Activated CD4-positive, CD25-positive, alpha-beta regulatory T cell (primary cell): ENCODE data around the gene SSC4D.
"Not testable (repeated sequence)": the region's sequence is repeated elsewhere in the genome, so short reads cannot be mapped to it uniquely, and the experiment has no call there.

Source experiments
- DNase-seq, 4 experiments: peaks; one replicate each; lab custom pipeline; 2025; lab: John Stamatoyannopoulos, UW

SSC4D gene

GRCh38 chr7:76383089-76383944 lies 26.2 kb downstream of the SSC4D start:
- DNase-seq, result no peak

GRCh38 chr7:76381814-76382213 lies 27.7 kb downstream of the SSC4D start:
- no peak for DNase-seq

- no peak for DNase-seq
These were observed 28.9 kb downstream of the SSC4D start for GRCh38 chr7:76380623-76380966.

- DNase-seq, result no peak
These were observed 32.1 kb downstream of the SSC4D start for GRCh38 chr7:76377186-76377918.

- DNase-seq, result no peak
These were observed 34.2 kb downstream of the SSC4D start for GRCh38 chr7:76375251-76375650.

- DNase-seq, result no peak
These were observed 36.3 kb downstream of the SSC4D start for GRCh38 chr7:76372984-76373833.

DNA sequence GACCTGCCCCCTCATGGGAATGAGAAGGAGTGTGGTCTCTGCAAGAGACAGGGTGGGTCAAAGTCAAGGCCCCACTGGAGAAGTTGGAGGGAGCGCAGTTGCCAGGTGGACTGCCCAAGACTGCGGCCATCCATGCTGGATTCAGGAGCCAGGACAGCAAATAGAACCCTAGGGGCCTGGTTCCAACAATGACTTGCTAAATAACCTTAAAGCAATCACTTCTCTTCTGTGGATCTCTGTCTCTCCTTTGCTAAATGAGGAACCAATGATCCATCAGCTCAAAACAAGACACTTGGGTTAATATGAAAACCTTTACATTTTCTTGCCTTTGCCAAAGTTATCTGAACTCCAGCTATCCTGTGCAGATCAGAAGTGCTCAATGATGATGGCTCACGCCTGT lies 38.1 kb downstream of the SSC4D start:
- no peak for DNase-seq

- no peak for DNase-seq
These were observed 40.5 kb downstream of the SSC4D start for GRCh38 chr7:76369018-76369417.

DNA sequence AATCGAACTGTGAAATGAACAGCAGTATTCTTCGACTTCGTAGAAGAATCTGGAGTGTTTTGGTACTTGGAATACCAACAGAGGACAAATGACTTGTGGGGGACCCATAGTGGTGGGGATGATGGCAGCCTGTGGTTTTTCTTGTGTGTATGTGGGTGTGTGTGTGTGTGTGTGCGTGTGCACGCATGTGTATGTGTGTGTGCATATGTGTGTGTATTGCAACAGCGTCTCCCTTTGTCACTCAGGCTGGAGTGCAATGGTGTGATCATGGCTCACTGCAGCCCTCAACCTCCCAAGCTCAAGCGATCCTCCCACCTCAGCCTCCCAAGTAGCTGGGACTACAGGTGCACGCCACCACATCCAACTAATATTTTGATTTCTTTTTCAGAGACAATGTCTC lies 41.3 kb downstream of the SSC4D start:
- DNase-seq, result no peak

- DNase-seq, result no peak
These were observed 45.3 kb downstream of the SSC4D start for GRCh38 chr7:76364198-76364584.

DNA sequence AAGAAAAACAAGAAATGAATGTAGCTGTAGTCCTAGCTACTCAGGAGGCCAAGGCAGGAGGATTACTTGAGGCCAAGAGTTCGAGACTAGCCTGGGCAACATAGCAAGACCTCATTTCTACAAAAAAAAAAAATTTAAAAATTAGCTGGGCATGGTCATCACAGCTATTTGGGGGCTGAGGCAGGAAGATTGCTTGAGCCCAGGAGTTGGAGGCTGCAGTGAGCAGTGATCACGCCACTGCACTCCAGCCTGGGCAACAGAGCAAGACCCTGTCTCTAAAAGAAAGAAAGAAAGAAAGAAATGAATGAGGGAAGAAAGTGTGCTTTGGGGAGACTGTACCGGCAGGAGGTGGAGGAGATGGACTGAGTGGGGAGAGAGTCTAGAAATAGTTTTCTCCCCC lies 45.7 kb downstream of the SSC4D start:
- DNase-seq, result not testable (repeated sequence)

DNA sequence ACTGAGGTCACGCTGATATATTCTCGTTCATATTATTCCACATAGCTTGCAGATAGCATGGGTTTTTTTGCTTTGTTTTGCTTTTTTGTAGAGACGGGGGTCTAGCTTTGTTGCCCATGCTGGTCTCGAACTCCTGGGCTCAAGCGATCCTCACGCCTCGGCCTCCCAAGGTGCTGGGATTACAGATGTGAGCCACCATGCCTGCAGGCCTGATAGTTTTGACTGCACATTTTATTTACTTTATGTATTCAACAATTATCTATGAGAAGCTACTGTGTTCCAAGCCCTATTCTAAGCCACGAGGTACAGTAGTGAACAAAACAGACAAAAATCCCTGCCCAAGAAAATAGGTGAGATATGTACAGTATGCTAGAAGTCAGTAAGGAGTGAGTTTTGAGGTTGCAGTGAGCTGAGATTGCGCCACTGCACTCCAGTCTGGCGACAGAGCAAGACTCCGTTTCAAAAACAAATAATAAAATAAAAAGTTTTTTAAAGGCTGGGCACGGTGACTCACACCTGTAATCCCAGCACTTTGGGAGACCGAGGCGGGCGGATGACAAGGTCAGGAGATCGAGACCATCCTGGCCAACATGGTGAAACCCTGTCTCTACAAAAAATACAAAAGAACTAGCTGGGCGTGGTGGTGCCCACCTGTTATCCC lies 49.4 kb downstream of the SSC4D start:
- DNase-seq, result no peak

DNA sequence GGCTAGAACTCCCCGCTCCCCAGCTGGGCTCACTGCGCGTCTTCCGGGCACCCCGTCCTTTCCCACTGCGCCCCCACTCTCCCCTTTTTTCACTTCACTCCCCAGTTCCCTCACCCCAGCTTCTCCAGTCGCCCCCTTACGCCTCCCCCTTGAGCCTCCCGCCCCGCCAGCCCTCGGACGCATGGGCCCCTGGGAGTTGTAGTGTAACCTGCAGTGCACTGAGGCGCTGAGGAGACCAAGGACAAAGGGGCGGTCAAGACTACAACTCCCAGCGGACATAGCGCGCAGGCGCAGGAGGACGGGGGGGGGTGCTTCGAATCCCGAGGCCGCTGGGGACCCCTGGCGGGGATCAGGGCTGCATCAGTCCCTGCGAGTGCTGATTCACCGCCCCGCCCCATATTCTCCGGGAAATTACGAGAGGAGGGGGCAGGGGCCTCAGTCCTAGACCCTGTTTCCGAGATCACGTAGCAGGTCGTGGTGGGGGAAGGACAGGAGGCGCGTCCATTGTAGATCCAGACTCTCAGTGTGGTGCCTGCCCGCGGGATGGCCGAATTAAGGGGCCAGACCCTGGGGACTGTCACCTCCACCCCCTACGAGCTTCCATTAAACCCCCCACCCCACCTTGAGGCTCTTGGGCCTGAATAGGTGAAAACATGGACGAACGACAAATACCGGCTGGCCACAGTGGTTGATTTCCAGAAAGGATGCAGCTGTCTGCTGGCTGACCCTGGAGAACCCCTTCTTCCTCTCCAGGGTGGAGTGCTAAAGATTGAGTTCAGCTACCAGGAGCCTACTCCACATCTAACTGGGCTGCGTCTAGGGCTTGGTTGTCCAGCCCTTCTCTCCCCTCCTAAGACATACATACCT lies 50.2 kb downstream of the SSC4D start:
- DNase-seq, result peak; percentile 88 to 93 (median 90)

DNA sequence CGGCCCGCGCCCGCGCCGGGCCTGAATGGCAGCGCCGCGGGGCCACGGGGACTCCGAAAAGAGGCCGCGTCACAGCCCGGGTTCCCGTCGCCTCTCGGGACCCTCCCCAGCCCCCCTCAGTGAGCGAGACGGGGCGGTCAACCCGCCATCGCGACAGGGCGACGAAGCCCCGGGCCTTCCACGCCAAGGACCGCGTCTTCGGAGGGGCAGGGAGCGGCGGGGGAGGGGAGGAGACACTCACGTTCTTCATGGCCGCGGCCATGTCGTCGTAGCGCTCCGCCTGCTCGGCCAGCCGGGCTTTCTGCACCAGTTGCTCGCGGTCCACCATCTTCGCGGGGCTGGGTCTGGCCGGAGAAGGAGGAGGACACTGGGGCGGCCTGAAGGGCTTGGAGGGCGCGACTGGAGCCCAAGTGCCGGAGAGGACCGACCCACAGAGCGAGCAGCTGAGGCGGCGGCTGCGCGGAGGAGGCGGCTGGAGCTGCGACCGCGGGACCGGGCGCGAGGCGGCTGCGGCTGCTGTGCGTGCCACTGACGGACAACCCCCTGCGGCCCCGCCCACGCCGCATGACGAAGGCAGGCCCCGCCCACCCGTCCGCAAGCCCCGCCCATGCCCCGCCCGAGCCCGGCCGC lies 50.9 kb downstream of the SSC4D start, which contains the start of gene YWHAG:
YWHAG (minus strand) TSS at position 511 of the 630 bp plus-strand sequence; CDS start at position 328, 183 bp downstream.
- DNase-seq, result peak; percentile 87 to 93 (median 90)

DNA sequence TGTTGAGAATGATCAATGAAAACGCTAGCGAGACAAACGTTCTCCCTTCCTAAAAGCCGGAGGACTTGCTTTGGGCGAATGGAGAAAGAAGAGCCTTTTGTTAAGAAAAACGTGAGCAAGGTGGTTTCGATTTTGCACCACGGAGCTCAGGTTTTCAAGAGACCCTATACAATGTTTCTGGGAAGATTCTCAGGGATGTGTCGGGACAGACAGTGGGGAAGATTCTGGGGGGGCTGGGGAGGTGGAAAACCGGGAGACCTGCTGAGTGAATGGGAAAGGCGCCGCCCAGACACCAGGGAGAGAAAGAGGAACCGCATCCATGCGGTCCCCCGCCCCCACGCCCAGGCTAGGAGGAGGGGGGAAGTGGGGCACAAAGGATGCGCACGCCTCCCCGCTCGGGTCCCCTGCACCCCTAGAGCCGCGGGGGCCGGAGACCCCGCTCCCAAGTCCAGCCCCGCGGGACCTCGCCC lies 51.5 kb downstream of the SSC4D start:
- DNase-seq, result peak; percentile 27 to 43 (median 40)

GRCh38 chr7:76357475-76358010 lies 52.0 kb downstream of the SSC4D start:
- DNase-seq, result no peak

DNA sequence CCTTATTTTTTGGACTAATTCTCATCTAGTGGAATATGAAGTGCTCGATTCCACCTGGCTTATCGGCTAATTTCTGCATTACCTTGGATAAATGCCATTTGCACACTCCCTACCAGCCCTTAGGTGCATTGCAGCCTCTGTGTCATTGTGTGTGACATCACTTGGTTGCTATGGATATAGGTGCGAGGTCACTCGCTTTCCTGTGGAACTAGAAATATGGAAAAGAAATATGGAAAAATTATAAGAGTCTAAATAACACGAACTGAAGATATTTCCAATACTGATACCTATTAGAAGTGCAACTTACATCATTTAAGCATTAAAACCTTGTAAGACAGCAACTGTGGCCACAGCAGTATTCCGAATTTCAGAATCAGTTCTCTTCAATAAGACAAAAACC lies 52.7 kb downstream of the SSC4D start:
- DNase-seq, result no peak

DNA sequence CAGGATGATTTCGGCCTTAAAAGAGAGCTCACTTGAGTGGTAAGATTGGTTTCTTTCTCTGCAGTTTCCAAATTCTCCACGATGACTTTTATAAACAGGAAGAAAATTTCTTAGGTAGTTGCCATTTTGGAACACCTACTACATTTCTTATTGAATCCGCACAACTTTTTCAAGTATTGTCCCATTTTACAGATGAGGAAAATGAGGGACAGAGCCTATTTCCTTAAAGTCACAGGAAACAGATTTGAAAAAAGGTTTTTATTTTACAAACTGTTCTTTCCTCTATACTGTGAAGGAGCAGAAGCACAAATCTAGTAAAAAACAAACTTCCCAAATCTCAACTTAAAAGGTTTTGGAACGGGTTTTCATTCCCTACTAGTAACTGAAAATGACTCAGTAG lies 53.4 kb downstream of the SSC4D start:
- no peak for DNase-seq

DNA sequence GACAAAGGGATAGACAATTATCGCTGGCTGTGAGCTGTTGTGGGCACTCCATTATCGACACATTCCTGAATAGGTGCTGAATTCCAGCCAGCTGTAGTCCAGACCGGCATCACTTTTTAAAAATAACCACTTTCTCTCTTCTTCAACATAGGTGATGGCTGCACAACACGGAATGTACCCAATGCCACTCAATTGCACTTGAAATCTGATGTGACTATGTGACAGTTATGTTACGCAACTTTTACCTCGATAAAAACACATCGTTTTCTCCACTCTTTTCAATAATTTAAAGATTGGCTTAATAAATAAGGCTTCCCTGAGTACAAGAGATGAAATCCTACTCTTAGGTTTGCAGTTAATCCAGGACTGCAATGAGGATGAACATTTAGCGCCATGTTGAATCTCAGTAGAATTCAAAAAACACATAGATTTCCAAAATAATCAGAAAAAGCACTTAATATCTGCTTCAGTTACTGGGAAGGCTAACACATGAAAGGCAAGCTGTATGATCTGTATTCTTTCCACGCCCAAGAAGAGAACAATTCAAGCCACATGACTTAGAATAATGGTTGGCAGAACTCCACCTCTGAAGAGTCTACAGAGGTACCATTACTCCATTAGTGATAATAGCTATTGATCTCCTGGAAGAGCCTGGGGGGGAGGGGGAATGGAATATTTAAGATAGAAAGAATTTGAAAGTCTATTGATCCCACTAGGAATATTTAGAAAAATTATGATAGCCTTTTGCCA lies 54.3 kb downstream of the SSC4D start:
- no peak for DNase-seq
